ENCODE data around the gene CEP152.

Gene CEP152

DNA sequence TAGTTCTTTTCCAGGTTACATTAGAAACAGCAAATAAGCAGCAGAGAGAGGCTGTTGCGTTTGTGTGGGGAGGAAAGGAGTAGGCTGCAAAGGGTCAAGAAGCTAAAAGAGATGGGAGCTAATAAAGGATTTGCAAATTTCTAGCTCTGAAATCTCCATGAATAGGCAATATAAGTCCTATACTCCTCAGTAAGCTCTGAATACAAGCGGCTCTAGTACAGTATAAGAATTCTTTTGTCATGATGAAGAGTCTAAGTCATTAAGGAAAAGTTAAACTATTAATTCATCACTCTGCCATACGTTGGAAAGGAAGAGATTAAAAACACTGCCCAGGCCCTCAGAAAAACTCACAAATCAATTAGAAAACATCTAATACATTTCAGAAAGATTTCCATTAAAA lies 59.3 kb downstream of the CEP152 start:
- TF ChIP-seq, protein P1, sequence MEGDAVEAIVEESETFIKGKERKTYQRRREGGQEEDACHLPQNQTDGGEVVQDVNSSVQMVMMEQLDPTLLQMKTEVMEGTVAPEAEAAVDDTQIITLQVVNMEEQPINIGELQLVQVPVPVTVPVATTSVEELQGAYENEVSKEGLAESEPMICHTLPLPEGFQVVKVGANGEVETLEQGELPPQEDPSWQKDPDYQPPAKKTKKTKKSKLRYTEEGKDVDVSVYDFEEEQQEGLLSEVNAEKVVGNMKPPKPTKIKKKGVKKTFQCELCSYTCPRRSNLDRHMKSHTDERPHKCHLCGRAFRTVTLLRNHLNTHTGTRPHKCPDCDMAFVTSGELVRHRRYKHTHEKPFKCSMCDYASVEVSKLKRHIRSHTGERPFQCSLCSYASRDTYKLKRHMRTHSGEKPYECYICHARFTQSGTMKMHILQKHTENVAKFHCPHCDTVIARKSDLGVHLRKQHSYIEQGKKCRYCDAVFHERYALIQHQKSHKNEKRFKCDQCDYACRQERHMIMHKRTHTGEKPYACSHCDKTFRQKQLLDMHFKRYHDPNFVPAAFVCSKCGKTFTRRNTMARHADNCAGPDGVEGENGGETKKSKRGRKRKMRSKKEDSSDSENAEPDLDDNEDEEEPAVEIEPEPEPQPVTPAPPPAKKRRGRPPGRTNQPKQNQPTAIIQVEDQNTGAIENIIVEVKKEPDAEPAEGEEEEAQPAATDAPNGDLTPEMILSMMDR (IDR thresholded peaks at IDR 0.05; ENCODE audit: control insufficient read depth, insufficient read depth, low read depth, low read length, missing control alignments), result no peak
- no peak overlapping the region for H3K4me3 ChIP-seq (ENCODE audit: control insufficient read depth, low read depth, low read length)
- no peak for DNase-seq (ENCODE audit: low read depth)

DNA sequence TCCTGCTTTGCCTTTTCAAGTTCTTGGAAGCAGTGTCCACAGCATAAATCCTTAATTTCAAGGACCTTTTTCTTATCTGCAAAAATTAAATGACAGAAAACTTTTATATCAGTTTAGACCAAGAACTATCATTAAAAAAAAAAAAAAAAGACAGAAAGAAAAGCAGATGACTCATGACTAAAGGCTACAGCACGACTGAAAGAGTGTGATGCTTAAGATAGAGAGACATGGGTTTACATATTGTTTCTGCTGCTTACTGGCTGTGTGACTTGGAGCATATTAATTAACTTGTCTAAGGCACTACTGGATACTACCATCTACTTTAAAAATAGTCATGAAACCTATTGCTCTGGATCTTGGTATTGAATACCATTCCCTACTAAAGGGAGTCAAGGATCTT lies 62.3 kb downstream of the CEP152 start:
- H3K4me3 ChIP-seq (ENCODE audit: control insufficient read depth, low read depth, low read length), result no peak overlapping the region
- DNase-seq (ENCODE audit: low read depth), result no peak
- TF ChIP-seq, protein P1 (IDR thresholded peaks at IDR 0.05; ENCODE audit: control insufficient read depth, insufficient read depth, low read depth, low read length, missing control alignments), result no peak

- H3K4me3 ChIP-seq (ENCODE audit: control insufficient read depth, low read depth, low read length), result no peak overlapping the region
- no peak for DNase-seq (ENCODE audit: low read depth)
- TF ChIP-seq, protein P1 (IDR thresholded peaks at IDR 0.05; ENCODE audit: control insufficient read depth, insufficient read depth, low read depth, low read length, missing control alignments), result no peak
Measured at GRCh38 chr15:48733615-48734014, 77.3 kb downstream of the CEP152 start.

DNA sequence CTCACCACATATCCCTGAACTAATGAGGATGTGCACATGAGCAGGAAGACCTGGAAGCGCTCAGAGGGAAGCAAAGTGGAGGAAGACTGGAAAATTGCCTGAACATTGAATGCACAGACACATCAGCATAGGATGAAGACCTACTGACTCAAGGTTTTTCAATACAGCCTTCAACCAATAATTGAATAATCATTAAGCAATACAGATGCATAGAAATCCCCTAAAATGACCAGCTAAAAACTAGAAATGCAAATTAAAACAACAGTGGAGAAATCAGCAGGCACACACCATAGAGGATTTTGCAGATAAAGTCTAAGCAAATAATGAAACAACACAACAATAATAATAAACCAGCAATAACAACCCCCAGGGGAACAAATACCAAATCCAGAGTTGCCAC lies 80.4 kb downstream of the CEP152 start:
- TF ChIP-seq, protein P1 (IDR thresholded peaks at IDR 0.05; ENCODE audit: control insufficient read depth, insufficient read depth, low read depth, low read length, missing control alignments), result no peak
- no peak for DNase-seq (ENCODE audit: low read depth)
- no peak overlapping the region for H3K4me3 ChIP-seq (ENCODE audit: control insufficient read depth, low read depth, low read length)

DNA sequence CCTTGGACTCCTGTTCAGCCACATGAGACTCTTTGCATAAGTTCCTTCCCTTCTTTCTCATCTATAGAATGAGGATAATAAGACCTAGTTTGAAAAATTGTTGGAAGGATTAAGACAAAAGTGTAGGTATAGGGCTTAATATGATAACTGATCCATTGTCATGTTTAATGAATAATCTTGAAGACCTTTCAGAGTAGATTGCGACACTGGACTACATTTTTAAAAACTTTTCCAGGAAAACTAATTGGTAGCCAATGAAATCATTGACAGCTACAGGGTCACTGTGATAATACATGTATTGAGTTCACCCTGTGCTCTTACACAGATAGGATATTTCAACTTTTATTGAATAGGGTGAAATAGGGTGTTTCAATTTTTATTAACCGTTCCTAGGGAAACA lies 86.9 kb downstream of the CEP152 start:
- no peak for DNase-seq (ENCODE audit: low read depth)
- TF ChIP-seq, protein P1 (IDR thresholded peaks at IDR 0.05; ENCODE audit: control insufficient read depth, insufficient read depth, low read depth, low read length, missing control alignments), result no peak
- no peak overlapping the region for H3K4me3 ChIP-seq (ENCODE audit: control insufficient read depth, low read depth, low read length)

GRCh38 chr15:48722764-48723661 lies 87.9 kb downstream of the CEP152 start:
- H3K4me3 ChIP-seq (ENCODE audit: control insufficient read depth, low read depth, low read length), result no peak overlapping the region
- peak; percentile 59 for DNase-seq (ENCODE audit: low read depth)
- TF ChIP-seq, protein P1 (IDR thresholded peaks at IDR 0.05; ENCODE audit: control insufficient read depth, insufficient read depth, low read depth, low read length, missing control alignments), result no peak

Measured in AG09309 (cell line).